Stimulated activated CD8-positive, alpha-beta memory T cell treated with anti-CD3 and anti-CD28 coated beads, Interleukin-15, amount 100 ng/mL, for 24 hours (primary cell): ENCODE measurements around the gene TLE6.
"Not testable (repeated sequence)": the region's sequence is repeated elsewhere in the genome, so short reads cannot be mapped to it uniquely, and the experiment has no call there.

Source experiments
- DNase-seq: peaks from one replicate; pipeline ENCODE4 v3.0.0-alpha.2; 2020; ENCODE audit warnings: low read depth

The TLE6 gene

DNA sequence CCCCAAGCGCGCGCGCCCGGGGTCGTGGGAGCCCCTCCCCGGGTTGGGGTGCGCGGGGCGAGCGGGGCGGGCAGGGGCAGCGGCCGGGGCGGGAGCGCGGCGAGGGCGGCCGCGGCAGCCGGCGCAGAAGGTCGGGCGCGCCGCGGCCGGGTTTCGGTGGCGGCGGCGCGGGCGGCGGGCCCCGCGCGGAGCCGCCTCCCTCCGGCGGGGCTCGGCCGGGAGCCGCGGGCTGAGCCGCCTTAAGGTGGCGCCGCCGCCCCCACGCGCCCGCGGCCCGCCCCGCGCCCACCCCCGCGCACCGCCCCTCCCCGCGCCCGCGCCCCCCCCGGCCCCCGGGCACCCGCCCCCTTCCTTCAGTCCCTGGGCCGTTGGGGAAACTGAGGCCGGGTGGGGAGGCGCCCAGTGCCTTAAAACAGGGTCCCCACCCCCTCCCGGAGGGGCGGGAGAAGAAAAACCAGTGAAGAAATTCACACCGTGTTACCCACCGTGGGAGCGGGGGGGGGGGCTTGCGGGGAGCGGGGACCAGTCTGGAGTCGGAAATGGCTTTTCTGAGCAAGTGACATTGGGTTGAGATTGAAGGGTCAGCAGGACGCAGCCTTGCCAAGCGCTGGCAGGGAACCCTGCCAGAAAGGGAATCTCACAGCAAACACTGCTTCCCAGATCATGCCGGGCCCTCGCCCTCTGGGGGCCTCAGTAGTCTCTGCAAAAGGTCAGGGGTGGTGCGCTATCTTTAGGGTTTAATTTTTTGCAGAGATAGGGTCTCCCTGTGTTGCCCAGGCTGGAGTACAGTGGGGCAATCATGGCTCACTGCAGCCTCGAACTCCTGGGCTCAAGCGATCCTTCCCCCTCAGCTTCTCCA lies 51.9 kb downstream of the TLE6 start, which contains the start of gene TLE2:
Gene TLE2 (minus strand): TSS at position 216 of the 859 bp plus-strand sequence. CDS start 376 bp downstream, outside the sequence.
- no peak for DNase-seq

DNA sequence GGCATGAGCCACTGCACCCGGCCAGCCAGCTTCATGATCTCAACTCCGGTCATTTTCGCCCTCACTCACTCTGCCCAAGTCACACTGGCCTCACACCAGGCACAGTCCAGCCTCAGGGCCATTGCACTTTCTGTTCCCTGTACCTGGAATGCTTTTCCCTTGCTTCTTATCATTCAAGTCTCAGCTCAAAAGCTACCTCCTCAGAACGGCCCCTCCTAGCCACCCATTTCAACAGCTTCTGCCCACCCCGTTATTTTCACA lies 54.2 kb downstream of the TLE6 start:
- DNase-seq = no peak

DNA sequence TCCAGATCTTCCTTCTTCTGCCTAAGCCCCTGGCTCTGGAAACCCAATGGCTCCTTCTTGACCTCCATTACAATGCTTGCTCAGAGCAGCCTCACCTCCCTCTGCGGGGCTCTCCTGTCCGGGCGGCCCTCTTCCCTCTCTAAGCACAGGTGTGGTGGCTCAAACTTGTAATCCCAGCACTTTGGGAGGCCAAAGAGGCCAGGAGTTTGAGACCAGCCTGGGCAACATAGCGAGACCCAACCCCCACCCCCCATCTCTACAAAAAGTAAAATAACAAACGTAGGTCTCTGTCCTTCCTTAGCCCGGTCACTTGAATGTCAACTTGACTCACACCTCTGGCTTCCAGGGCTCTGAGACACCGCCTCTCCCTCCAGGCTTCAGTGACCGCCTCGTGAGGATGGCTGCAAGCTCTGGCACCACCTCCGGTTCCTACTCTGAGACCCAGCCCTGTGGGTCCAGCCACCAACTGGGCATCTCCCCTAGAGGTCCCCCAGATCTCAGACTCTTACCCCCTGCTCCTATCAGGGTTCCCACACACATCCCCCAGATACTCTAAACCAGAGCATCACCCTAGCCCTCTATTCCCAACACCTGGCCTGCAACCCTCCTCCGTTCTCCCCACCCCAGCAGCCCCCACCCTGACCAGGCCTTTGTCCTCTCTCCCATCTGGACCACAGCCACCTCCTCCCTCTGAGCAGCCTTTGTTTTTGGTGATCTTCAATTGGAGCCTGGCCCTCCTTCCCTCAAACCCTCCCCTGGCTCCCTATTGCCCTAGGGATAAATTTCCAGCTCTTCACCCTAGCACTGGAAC lies 56.4 kb downstream of the TLE6 start:
- no peak for DNase-seq

DNA sequence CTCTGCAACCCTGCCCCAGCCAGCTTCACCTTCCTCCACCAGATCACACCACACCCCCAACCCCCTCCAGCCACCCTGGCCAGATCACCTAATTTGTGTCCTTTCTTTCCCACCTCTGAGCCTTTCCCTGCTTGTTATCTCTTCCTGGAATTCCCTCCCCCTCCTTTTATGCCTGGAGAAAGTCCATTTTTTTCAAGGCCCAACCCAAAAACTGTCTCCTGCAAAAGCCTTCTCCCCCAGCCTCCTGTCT lies 57.0 kb downstream of the TLE6 start:
- DNase-seq = no peak

DNA sequence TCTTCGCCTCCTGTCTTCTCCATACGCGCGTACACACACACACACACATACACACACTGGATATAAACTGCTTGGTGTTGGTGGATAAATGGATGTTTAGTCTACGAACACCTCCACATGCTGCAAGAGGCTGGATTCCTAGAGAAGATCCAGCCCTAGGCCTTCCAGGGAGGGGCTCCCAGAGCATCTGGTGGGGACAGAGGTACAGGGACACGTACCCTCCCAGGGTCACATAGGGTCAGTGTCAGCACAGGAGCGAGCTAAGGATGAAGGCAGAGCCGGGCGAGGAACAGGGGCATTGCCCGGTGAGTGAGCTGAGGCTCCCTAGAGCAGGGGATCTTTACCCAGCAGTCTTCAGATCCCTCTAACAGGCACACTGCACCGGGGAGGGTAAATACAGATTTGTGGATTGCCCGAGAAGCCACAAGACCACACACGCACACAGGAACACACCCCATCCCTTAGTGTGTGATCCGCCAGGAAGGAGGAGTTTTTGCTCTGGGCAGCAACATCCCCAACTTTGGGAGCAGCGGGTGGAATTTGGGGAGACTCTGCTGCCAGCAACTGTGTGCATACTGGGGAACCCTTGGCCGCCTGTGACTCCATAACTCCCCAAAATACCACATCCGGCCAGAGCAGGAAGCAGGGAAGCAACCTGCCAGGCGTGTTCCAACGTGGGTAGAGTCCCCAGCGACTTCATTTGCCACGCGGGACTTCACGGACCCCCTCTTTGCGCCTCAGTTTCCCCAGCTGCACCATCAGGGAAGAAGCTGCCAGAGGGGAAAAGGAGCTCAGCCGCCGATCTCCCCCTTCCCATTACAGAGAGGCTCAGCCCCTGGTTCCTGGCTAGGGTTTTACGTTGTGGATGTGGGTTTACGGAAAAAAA lies 57.5 kb downstream of the TLE6 start:
- peak; percentile 21 for DNase-seq

DNA sequence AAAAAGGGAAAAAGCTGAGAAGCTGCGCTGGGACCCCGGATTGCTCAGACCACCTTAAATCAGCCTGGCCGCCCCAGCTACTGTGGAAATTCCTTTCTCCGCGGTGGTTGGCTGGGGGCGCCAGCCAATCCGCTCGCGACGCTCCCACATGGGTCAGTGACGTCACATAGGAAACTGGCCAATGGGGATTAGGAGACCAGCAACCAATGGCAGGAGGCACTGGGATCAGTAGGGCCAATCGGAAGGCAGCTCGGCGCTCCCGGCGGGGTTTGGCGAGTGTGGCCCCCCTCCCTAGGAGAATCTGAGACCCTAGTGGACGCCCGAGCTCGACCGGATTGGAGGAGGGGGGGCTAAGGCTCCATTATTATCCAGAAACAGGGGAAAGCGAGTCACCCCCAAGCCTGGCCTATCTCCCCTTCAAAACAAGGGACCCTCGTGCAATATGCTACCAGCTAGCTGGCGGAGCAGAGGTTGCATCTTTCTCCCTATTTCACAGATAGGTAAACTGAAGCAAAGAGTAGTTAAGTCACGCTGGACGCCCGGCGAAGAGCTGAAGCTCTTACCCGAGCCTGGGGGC lies 58.3 kb downstream of the TLE6 start:
- DNase-seq = peak; percentile 81

- DNase-seq = peak; percentile 62
Measured at GRCh38 chr19:3036119-3036976, 59.0 kb downstream of the TLE6 start.

DNA sequence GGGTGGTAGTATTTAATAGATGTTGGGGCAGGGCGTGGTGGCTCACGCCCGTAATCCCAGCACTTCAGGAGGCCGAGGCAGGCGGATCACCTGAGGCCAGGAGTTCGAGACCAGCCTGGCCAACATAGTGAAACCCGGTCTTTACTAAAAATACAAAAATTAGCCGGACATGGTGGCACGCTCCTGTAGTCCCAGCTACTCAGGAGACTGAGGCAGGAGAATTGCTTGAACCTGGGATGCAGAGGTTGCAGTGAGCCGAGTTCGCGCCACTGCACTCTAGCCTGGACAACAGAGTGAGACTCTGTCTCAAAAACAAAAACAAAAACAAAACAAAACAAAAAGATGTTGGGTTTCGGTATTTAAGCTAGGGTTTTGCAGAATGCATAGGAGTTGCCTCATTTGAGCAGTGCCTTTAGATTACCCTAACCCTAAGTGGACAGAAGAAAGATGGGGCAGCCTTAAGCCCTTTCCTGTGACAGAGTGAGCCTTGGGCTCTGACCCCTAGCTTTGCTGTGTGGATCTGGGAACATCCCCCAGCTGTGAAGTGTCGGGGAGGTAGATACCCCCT lies 59.7 kb downstream of the TLE6 start:
- DNase-seq = not testable (repeated sequence)

DNA sequence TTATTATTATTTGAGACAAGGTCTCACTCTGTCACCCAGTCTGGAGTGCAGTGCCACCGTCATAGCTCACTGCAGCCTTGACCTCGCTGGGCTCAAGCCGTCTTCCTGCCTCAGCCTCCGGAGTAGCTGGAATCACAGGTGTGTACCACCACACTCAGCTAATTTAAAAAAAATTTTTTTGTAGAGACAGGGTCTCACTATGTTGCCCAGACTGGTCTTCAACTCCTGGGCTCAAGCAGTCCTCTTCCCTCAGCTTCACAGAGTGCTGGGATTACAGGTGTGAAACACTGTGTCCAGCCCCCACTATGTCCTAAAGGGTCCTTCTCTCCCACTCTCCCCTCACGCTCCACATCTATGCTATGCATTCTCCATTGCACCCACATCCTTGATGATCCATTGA lies 60.9 kb downstream of the TLE6 start:
- no peak for DNase-seq

GRCh38 chr19:3039125-3039524 lies 61.8 kb downstream of the TLE6 start:
- DNase-seq = no peak

- DNase-seq = no peak
Measured at GRCh38 chr19:3039641-3040077, 62.3 kb downstream of the TLE6 start.

- DNase-seq = no peak
Measured at GRCh38 chr19:3041327-3041726, 64.0 kb downstream of the TLE6 start.

- no peak for DNase-seq
Measured at GRCh38 chr19:3041761-3042620, 64.6 kb downstream of the TLE6 start.

DNA sequence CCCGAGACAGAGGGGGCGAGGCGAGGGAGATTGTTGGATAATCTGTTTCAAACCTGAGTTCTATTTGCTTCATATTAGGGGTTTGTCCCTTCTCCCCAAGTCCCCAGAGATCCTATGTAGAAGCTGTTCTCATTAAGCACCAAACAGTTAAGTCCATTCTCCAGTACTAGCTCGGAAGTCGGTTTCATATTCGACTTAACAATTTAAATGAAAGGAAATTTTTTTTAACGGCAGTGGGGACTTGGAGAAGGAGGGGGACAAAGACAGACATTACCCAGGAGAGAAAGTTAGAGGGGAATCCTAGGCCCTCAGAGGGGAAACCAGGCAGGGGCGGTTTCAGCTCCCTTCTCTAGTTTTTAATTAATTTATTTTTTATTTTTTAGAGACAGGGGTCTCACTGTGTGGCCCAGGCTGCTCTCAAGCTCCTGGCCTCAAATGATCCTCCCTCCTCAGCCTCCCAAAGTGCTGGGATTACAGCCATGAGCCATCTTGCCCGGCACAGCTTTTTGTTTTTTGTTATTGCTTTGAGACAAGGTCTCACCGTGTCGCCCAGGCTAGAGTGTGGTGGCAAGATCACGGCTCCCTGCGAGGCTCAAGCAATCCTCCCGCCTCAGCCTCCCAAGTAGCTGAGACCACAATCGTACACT lies 65.4 kb downstream of the TLE6 start:
- no peak for DNase-seq
